DMS53 treated with DMSO at 0.1 percent for 48 hours (cell line): Measurements from ENCODE around the gene REXO5.
"Not testable (repeated sequence)": the region's sequence is repeated elsewhere in the genome, so short reads cannot be mapped to it uniquely, and the experiment has no call there.

Experiments
- DNase-seq: peaks from one replicate; lab custom pipeline; 2025; ENCODE audit not compliant: unreplicated experiment; lab: John Stamatoyannopoulos, UW

Gene REXO5

DNA sequence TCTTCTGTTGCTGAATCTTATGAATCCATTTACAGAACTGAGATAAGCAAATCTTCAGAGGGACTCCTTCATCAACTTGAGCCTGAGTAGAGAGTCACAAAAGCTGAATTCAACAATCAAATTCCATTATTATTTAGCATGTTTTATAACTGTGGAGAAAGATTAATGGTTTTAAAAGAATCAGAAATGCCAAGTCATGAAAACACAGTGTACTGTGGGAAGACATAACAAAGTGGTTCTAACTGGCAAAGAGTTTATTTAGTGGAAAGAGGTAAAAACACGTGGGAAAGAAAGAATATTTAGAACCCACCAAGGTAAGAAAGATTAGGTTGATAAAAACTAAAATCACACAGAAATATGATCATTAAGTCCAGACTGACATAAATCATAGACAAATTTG is 5.0 kb upstream of the REXO5 start:
- no peak for DNase-seq

- DNase-seq: no peak
Observed at GRCh38 chr16:20803192-20803560, 3.2 kb upstream of the REXO5 start.

GRCh38 chr16:20803561-20804214 is 2.6 kb upstream of the REXO5 start:
- DNase-seq: no peak

- not testable (repeated sequence) for DNase-seq
Observed at GRCh38 chr16:20805684-20806167, 601 bp upstream of the REXO5 start.

- DNase-seq: no peak
Observed at GRCh38 chr16:20807862-20808261, 1.5 kb downstream of the REXO5 start.

GRCh38 chr16:20811889-20812439 is 5.6 kb downstream of the REXO5 start:
- no peak for DNase-seq

DNA sequence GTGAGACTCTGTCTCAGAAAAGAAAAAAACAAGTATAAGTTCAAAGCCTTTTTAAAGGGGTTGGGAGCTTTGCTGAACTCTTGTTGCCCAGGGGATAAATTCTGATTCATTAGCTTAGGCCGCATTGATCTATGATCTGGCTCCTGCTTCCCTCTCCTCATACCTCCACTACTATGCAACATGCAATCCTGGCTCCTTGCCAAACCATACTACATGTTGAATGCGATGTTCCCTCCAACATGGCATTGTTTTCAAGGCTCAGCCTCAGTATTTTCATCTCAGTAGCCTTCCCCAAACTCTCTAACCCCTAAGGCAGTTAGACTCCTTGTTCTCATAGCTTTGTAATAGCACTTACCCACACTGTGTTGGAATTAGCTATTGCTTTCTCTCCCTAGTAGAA is 6.2 kb downstream of the REXO5 start:
- DNase-seq: no peak

DNA sequence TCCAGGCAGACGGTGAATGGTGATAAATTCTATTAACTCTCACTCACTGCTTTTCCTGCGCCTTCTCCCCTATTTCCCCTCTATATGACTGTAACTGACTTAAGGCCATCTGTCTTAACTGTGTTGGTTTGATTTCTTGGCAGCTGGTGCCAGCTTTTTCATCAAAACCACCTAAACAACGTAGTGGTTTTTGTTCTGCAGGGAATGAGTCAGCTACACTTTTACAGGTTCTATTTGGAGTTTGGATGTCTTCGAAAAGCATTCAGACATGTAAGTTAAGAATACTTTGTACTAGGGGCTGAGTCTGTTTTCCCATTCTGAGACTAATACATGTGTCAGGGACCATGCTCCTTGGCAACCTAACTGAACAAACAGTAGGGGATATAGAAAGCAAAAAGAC is 8.5 kb downstream of the REXO5 start:
- no peak for DNase-seq

DNA sequence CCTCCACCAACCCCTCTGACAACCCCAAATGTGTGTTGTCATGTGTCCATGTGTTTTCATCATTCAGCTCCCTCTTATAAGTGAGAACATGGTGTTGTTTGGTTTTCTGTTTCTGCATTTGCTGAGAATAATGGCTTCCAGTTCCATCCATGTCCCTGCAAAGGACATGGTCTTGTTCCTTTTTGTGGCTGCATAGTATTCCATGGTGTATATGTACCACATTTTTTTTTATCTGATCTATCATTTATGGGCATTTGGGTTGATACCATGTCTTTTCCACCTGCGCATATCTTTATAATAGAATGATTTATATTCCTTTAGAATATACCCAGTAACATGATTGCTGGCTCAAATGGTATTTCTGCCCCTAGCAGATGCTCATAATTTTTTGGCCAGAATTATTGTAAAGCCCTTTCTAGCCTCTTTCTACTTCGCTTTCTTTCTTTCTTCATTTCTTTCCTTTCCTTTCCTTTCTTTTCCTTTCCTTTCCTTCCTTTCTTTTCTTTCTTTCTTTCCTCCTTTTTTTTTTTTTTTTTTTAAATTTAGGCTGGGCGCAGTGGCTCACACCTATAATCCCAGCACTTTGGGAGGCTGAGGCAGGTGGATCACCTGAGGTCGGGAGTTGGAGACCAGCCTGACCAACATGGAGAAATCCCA is 12.7 kb downstream of the REXO5 start:
- no peak for DNase-seq

GRCh38 chr16:20821682-20822081 is 15.4 kb downstream of the REXO5 start:
- no peak for DNase-seq

- no peak for DNase-seq
Observed at GRCh38 chr16:20822521-20823325, 16.4 kb downstream of the REXO5 start.

DNA sequence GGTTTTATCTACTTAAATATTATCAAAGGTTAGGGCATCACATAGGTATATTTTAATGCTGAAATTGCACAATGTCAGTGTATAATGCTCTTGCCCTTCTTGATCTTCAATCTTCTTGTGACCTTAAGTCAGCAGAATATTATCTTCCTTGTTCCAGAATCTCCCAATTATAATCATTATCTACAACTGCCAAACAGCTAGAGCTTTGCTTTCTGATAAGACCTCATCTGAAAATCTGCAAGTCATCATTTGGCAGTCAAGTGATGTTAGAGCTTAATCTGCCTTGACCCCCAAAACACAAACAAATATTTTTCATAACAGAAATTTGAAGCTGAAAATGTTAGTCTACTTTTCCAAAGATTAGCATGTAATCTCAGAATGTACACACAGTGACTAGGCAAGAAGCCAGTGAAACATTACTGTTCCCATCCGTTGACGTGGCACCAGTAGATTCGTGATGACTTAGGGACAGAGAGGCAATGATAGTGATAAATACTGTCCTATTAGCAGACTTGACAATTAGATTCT is 19.8 kb downstream of the REXO5 start:
- DNase-seq: no peak

DNA sequence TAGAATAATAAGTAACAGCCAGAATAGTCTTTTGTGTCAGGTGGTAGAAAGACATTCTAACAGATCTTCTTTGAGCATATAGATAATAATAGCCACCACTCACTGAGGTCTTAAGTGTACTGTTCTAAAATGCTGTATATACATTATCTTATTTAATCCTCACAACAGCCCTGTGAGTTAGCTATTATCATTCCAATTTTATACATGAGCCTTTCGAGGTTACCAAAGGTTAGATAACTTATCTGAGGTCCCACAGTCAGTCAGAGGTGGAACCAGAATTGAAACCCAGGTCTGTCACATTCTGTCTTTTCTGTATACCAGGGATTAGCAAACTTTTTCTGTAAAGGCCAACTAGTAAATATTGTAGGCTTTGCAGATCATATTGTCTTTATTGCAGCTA is 23.2 kb downstream of the REXO5 start:
- DNase-seq: no peak

DNA sequence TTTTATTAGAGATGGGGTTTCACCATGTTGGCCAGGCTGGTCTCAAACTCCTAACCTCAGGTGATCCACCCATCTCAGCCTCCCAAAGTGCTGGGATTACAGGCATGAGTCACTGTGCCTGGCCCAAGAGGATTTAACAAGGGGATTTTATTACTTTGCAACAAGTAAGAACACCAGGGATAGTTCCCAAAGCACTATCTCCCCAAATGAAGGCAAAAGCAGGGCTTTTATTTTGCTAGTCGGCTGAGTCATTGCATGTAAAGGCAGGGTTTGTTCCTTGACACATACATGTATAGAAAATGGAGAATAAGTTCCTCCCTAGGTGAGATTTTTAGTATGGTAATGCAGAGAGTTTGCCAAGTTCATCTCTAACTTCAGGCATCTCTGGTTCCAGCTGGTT is 24.0 kb downstream of the REXO5 start:
- DNase-seq: no peak

DNA sequence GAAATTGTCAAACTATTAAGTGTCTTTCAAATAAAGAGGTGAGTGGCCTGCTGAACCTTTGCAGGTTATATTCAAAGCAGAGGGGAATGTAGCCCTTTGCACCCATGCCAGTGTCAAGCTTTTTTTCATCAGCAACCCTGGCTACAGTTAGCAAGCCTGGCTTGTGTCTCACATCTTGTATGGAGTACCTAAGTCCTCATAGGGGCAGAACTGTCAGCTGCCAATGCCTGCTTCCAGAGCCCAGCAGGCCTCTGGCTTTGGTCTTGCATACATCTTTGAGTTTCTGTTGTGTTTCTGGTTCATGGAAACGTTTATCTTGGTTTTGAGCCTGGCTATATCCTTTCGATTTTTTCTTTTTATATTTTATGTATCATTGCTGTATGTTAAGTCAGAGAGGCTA is 26.8 kb downstream of the REXO5 start:
- DNase-seq: no peak

DNA sequence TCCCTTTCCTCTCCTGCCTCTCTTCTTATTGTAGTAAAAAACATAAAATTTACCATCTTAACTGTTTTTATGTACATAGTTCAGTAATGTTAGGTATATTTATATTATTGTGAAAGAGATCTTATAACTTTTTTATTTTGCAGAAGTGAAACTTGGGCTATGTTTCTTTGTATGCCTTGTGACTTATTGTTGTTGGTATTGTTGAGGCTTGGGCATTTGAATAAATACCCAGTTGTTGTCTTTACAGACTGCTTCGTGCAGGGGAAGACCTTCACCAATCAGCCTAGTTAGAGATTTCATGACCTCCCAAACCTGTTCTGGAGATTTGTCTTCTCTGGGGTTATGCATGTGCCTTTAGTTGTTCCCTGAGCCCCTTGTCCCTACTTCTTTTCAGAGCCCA is 31.9 kb downstream of the REXO5 start:
- DNase-seq: no peak

DNA sequence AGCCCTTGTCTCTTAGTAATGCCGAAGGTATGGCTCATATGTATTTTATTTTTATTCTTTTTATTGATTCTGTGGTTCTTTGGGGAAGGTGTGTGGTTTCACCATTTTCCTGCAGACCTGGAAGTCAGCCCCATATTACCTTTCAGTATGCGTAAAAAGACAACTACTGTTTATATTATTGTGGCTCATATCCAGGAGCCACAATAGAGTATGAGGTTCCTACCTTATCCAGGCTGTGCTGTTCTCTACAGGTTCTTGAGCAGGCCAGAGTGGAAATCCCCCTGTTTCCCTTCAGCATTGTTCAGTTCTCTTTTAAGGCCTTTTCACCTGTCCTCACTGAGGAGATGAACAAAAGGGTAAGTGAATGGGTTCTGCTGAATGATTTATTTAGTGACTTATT is 33.2 kb downstream of the REXO5 start:
- DNase-seq: no peak

DNA sequence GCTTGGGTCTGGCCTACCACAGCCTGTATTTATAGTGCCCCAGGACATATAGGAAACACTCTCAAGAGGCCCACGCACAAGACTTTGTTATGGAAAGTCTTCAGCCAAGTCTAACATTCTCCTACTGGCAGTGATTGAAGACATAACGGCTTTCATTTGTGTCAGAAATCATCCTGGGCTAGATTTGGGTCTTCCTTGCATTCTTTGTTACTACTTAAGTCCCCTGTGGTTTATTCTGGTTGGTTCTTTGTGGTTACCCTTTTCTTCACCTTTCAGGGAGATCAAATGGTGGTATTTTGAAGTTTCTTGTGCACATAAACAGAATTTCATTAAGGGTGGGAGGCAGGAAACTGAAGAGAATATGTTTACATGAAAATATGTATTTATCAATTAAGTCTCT is 37.7 kb downstream of the REXO5 start:
- DNase-seq: no peak

GRCh38 chr16:20844588-20844987 is 38.3 kb downstream of the REXO5 start:
- DNase-seq: no peak

- DNase-seq: no peak
Observed at GRCh38 chr16:20846030-20846429, 39.7 kb downstream of the REXO5 start.

DNA sequence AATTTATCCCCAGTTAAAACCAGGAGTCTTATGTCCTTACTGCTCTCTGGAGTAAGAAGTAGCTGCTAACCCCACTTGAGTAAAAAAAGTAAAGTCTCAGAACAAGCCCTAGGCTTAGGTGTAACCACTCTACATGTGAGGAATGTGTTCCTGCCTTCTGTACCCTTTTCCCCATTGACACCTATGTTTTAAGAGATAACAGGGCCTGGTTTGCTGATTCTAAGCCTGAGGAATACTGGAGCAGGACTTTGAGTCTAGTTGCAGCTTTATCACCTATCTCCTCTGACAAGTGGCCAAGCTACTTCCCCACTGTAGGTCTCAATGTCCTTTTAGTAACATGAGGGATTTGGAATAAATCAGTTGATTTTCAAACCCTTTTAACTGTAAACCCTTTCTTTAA is 40.2 kb downstream of the REXO5 start:
- no peak for DNase-seq

DNA sequence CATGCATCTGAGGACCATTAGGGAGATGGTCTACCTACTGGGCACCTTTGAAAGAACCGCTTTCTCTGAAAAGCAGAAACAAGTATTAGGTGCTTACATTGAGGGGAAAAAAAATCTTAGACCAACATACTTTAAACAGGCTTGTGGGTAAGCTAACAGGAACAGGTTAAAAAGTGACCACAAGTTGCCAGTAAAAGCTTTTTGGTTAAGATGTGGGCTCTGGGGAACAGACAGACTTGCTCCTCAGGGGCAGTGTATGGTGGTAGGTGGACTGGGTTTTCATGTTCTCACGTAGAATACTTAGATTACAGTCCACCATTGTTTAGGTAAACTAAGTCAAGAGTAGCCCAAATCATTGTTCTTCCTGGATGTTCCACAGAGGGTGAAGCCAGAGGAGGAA is 41.2 kb downstream of the REXO5 start:
- DNase-seq: no peak
